IPS DF 6.9 (cell line): Measurements from ENCODE around the gene SMARCA1.

Experiments used
- DNase-seq: peaks from one replicate; pipeline ENCODE4 v3.0.0-alpha.2; 2013; ENCODE audit warnings: low read depth, low spot score
- H3K27ac ChIP-seq: one replicate; pipeline ENCODE4 v1.5.1; 2013; ENCODE audit warnings: low read length, control low read depth
- H3K27me3 ChIP-seq: 2 replicates; pipeline ENCODE4 v1.6.1; 2013; ENCODE audit warnings: mild to moderate bottlenecking, low read length; ENCODE audit not compliant: control insufficient read depth, insufficient read depth
- H3K36me3 ChIP-seq: 2 replicates; pipeline ENCODE4 v1.6.1; 2013; ENCODE audit warnings: low read length; ENCODE audit not compliant: control insufficient read depth, insufficient read depth
- H3K4me1 ChIP-seq: 2 replicates; pipeline ENCODE4 v1.6.1; 2013; ENCODE audit warnings: low read length; ENCODE audit not compliant: control insufficient read depth, insufficient read depth
- H3K4me3 ChIP-seq: 2 replicates; pipeline ENCODE4 v1.5.1; 2013; ENCODE audit warnings: mild to moderate bottlenecking, low read length
- H3K9me3 ChIP-seq: 2 replicates; pipeline ENCODE4 v1.6.1; 2013; ENCODE audit warnings: low read length, inconsistent platforms; ENCODE audit not compliant: control insufficient read depth, insufficient read depth
- WGBS: extraction: QIAGEN DNeasy Blood & Tissue Kit; methylation state at CpG from one replicate; pipeline ENCODE4 v1.1.7; 2013; ENCODE audit warnings: mixed read lengths, missing lambda C conversion rate; ENCODE audit not compliant: insufficient read length, insufficient coverage; 5-methylcytosine and 5-hydroxymethylcytosine counted together

The SMARCA1 gene

DNA sequence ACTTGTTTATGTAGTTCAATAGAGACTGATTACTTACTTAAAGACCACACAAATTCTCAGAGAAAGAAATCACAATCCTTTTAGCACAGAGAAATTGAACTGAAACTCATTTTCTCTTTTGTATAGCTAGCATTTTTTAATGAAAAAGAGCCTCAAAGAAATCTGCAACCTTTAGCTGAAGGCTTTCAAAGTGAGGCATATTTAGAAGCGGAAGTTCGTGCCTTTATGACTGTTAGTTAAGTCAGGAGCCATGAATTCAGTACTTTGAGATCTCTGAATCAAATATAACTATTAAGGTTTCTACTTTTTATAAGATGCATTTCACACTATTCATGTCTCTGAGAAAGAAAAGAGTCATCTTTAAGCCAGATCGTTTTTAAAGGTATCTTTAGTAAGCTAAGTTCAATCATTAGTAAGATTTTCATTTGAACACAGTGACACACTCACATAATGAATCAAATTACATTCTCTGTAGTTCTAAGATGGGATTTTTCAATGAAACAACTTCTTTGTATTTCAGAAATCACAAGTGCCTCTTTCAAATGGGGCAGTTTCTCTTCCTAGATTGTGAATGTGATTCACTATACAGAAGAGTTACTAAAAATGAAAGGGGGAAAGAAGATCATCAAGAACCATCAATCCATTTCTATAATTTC lies 61.4 kb downstream of the SMARCA1 start:
- H3K4me1 ChIP-seq, result no peaks in the 10 kb centered on the region

DNA sequence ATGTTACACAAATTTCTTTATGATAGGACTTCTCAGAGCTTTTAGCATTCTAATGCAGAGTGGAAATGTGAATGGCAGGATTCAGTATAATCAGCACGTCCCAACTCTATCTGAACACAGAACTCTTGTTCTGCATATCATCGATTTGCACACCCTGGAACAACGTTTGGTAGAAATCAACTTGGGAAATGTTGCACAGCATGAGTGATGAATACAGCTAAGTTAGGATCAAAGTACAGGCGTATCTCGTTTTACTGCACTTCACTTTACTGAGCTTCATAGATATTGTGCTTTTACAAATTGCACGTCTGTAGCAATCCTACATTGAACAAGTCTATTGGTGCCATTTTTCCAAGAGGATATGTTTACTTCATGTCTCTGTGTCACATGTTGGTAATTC lies 70.8 kb downstream of the SMARCA1 start:
- H3K27ac ChIP-seq, result no peak overlapping the region
- DNase-seq, result no peak
- H3K9me3 ChIP-seq, result no peaks in the 10 kb centered on the region
- no peak overlapping the region for H3K4me3 ChIP-seq
- no peaks in the 10 kb centered on the region for H3K27me3 ChIP-seq
- H3K36me3 ChIP-seq, result no peaks in the 10 kb centered on the region
- WGBS, result no CpG with 5 or more reads among the region's 6 CpGs
- no peaks in the 10 kb centered on the region for H3K4me1 ChIP-seq

More for the DNA sequence above, 61.4 kb downstream of the SMARCA1 start:
- no CpG with 5 or more reads among the region's 3 CpGs for WGBS
- H3K36me3 ChIP-seq, result no peaks in the 10 kb centered on the region
- DNase-seq, result no peak
- no peaks in the 10 kb centered on the region for H3K9me3 ChIP-seq
- no peak overlapping the region for H3K4me3 ChIP-seq
- no peaks in the 10 kb centered on the region for H3K27me3 ChIP-seq
- H3K27ac ChIP-seq, result no peak overlapping the region

DNA sequence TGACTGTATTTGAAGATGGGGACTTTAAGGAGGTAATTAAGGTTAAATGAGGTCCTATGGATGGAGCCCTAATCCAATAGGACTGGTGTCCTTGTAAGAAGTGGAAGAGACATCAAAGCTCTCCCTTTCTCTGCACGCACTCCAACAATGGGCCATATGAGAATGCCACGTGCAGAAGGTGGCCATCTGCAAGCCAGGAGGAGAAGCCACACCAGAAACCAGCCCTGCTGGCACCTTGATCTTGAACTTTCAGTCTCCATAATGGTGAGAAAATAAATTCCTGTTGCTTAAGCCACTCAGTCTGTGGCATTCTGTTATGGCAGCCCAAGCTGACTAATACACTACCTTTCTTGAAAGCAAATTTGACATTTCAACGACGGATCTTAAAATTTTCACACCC lies 73.2 kb downstream of the SMARCA1 start:
- H3K4me3 ChIP-seq, result no peak overlapping the region
- H3K9me3 ChIP-seq, result no peaks in the 10 kb centered on the region
- H3K36me3 ChIP-seq, result no peaks in the 10 kb centered on the region
- no peaks in the 10 kb centered on the region for H3K4me1 ChIP-seq
- WGBS, result no CpG with 5 or more reads among the region's 4 CpGs
- no peaks in the 10 kb centered on the region for H3K27me3 ChIP-seq
- no peak overlapping the region for H3K27ac ChIP-seq
- no peak for DNase-seq

DNA sequence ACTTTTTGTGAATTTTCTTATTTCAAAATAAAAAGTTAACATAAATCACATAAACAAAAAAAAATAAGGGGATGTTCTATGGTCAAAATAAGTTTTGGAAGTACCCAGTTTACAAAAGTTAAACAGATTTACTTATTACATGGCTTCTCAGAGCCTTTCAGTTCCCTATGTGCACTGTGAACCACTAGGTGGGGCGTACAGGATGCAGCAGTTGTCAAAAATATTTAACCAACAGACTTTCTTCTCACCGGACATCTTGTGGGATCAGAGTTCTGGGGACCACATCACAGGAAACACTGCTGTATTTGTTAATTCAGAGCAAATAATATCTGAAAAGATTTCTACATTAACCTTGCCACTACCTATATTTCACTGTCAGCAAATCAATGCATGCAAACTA lies 74.1 kb downstream of the SMARCA1 start:
- Histone ChIP-seq H3K4me3 (no peak overlapping the region), H3K4me1 (no peaks in the 10 kb centered on the region), H3K36me3 (no peaks in the 10 kb centered on the region), H3K27me3 (no peaks in the 10 kb centered on the region), H3K27ac (no peak overlapping the region), H3K9me3 (no peaks in the 10 kb centered on the region)
- WGBS, result no CpG with 5 or more reads among the region's 2 CpGs
- DNase-seq, result no peak

DNA sequence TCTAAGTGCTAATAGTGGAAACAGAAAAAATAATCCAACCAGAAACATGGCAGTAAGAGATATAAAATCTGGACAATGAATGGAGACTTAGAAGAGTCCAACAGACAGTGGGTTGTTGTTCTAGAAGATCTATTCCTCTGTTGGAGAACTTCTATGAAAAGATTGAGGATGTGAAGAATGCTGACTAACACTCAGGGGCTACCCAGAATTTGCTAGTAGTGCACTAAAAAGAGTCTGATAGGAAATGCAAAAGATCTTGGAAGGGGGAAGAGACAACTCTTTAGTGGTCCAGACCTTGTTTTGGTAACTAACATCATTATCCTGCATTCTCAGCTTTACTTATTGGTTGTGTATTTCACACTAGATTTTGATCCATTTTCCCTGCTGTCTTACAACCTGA lies 77.9 kb downstream of the SMARCA1 start:
- Histone ChIP-seq H3K27ac (no peak overlapping the region), H3K4me1 (no peaks in the 10 kb centered on the region), H3K27me3 (no peaks in the 10 kb centered on the region), H3K36me3 (no peaks in the 10 kb centered on the region), H3K4me3 (no peak overlapping the region), H3K9me3 (no peaks in the 10 kb centered on the region)
- DNase-seq, result no peak

DNA sequence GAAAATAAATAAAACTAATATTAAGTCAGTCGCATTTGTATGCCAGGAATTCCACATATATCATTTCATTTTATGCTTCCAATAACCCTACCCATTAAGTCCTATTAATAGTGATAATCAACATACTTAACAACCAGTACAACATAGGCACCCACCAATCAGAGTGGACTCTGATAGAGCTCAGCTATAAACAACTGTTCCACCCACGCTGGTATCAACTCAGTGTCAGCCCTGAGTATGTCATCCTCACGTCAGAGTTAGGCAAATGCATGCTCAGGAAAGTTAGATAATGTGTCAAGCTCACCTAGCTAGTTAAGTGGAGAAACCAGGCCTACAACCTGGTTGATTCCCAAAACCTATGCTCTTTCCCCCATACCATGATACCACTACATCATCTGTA lies 89.3 kb downstream of the SMARCA1 start:
- no CpG with 5 or more reads among the region's 3 CpGs for WGBS
- no peaks in the 10 kb centered on the region for H3K36me3 ChIP-seq
- no peak overlapping the region for H3K4me3 ChIP-seq
- no peak overlapping the region for H3K27ac ChIP-seq
- H3K9me3 ChIP-seq, result no peaks in the 10 kb centered on the region
- no peak for DNase-seq
- no peaks in the 10 kb centered on the region for H3K4me1 ChIP-seq
- H3K27me3 ChIP-seq, result no peaks in the 10 kb centered on the region

DNA sequence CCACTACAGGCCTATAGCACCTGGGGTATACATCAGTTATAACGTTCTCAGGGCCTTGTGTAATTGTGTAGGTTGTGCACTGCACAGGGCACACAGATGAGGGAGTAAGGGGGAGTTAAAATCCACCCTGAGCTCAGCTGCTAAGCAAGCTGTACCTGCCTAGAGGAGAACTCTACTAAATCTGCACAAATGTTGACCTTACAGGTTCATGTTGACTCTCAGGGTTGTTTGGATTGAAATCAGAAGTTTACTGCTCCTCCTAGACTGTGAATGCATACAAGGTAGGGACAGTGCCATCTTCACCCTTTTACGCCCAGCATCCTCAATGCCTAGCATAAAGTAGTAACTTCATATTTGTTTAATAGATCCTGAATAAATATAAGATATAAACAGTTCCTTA lies 89.8 kb downstream of the SMARCA1 start:
- WGBS, result no CpG with 5 or more reads among the region's 2 CpGs
- no peak for DNase-seq
- Histone ChIP-seq H3K9me3 (no peaks in the 10 kb centered on the region), H3K4me1 (no peaks in the 10 kb centered on the region), H3K27ac (no peak overlapping the region), H3K4me3 (no peak overlapping the region), H3K36me3 (no peaks in the 10 kb centered on the region), H3K27me3 (no peaks in the 10 kb centered on the region)

DNA sequence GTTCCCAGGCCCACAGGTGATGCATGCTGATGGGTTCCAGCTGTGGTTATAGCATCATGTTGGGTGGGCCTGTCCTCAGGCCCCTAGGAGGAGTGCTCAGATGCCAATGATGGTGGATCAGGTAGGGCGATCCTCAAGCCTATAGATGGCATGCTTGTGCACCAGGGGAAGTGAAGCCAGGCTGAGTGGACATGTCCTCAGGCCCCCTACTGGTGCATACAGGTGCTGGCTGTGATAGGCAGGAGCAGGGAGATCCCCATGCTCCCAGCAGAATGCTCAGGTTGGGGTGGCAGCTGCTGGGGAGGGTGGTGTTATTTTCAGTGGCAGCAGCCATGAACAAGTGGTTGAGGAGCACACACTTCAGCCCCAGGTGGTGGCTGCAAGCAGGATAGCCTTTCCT lies 96.0 kb downstream of the SMARCA1 start:
- Histone ChIP-seq H3K27me3 (no peaks in the 10 kb centered on the region), H3K36me3 (peaks cover 7% of the 10 kb centered on the region), H3K9me3 (no peaks in the 10 kb centered on the region; the same call in 1 of the 2 replicates), H3K4me1 (no peaks in the 10 kb centered on the region), H3K4me3 (no peak overlapping the region), H3K27ac (no peak overlapping the region)
- no peak for DNase-seq
- WGBS, result no CpG with 5 or more reads among the region's 1 CpG

DNA sequence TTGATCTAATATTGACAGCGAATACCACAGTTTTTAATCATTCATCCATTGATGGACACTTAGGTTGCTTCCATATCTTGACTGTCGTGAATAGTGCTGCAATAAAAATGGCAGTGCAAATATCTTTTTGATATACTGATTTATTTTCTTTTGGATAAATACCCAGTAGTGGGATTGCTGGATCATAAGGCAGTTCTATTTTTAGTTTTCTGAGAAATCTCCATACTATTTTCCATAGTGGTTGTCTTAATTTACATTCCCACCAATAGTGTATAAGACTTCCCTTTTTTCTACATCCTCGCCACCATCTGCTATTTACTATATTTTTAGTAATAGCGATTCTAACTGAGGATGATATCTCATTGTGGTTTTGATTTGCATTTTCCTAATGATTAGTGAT lies 100.1 kb downstream of the SMARCA1 start:
- Histone ChIP-seq H3K27me3 (no peaks in the 10 kb centered on the region), H3K4me3 (no peak overlapping the region), H3K36me3 (peaks cover 7% of the 10 kb centered on the region), H3K9me3 (no peaks in the 10 kb centered on the region; the same call in 1 of the 2 replicates), H3K27ac (no peak overlapping the region), H3K4me1 (no peaks in the 10 kb centered on the region)
- no CpG with 5 or more reads among the region's 4 CpGs for WGBS
- no peak for DNase-seq

DNA sequence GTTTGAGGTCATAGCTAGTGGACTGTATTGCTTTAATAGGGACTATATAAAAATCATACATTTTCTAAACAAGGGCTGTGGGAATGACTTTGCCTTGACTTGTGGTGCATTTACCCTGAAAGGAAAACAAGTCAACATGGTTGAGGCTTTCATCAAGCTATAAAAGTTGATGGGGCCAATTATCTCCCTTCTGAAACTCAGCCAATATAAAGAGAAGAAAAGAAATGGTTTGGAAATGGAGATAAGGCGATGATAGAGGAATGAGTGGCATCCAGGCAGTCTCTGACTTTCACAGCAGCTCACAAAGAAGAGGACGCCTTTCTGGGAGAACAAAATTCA lies 118.7 kb downstream of the SMARCA1 start:
- Histone ChIP-seq H3K9me3 (no peaks in the 10 kb centered on the region), H3K4me1 (no peaks in the 10 kb centered on the region), H3K4me3 (no peak overlapping the region), H3K27me3 (no peaks in the 10 kb centered on the region), H3K27ac (no peak overlapping the region), H3K36me3 (no peaks in the 10 kb centered on the region)
- DNase-seq, result no peak
- no CpG with 5 or more reads among the region's 2 CpGs for WGBS

DNA sequence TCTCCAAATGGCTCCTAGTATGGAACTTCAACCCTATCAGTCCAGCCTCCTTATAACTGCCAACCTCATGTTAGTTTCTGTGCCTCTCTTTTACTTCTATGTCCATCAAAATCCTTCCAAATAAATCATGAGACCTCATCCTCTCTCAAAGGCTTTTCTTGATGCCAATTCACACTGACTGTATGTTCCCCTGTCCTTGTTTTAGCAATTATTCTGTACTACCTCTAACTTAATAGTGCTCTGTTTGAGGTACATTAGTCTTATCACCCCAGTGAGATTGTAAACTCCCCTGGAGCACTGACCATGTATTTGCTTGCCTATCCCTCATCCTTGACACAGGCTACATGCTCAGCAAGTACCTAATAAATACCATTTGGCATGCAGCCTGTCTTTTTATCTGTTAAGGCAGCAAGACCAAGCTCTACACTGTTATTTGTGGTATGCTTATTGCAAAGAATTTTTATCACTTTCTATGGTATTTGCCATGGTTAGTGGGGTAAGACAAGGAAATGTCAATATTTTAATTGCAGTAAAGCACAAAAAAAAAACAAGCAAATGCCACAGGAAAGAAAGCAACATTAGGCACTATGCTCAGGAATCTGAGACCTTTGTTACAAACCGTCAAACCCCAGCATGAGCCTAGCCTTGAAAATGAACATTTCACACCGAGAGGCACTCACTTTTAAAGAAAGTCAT lies 119.2 kb downstream of the SMARCA1 start:
- no peaks in the 10 kb centered on the region for H3K36me3 ChIP-seq
- no peak for DNase-seq
- H3K27ac ChIP-seq, result no peak overlapping the region
- WGBS, result no CpG with 5 or more reads among the region's 2 CpGs
- no peaks in the 10 kb centered on the region for H3K9me3 ChIP-seq
- H3K4me1 ChIP-seq, result no peaks in the 10 kb centered on the region
- H3K27me3 ChIP-seq, result no peaks in the 10 kb centered on the region
- H3K4me3 ChIP-seq, result no peak overlapping the region
